Suprapubic skin (tissue), 4 donors: ENCODE data around the gene MAP2K3. TPM values are rescaled to one million over a fixed set of nuclear protein-coding genes. Genes with fewer than 3 reads are reported as not detected.
A peak's percentile ranks its signal among the peaks of the same experiment; 100 is the strongest.

Experiments used
- DNase-seq, 2 donors: peaks; one replicate each; pipeline ENCODE4 v3.0.0-alpha.2; 2019; ENCODE audit warnings: low spot score in 2 of 2
- H3K27ac ChIP-seq: fragments of 200-600 bp; sonication (generic); one replicate; pipeline ENCODE4 v1.5.1; 2019
- H3K27me3 ChIP-seq: fragments of 200-600 bp; sonication (generic); one replicate; pipeline ENCODE4 v1.5.1; 2019
- H3K36me3 ChIP-seq: fragments of 200-600 bp; sonication (generic); one replicate; pipeline ENCODE4 v1.5.1; 2019
- H3K4me1 ChIP-seq: fragments of 200-600 bp; sonication (generic); one replicate; pipeline ENCODE4 v1.5.1; 2019
- H3K4me3 ChIP-seq: fragments of 200-600 bp; sonication (generic); one replicate; pipeline ENCODE4 v1.5.1; 2019; ENCODE audit warnings: mild to moderate bottlenecking
- H3K9me3 ChIP-seq: fragments of 200-600 bp; sonication (generic); one replicate; pipeline ENCODE4 v1.5.1; 2019
- EP300 ChIP-seq: sonication (generic); formaldehyde crosslinking; IDR thresholded peaks from one replicate; pipeline ENCODE4 v1.6.1; 2017; ENCODE audit warnings: antibody characterized with exemption
- POLR2A ChIP-seq, 2 donors: fragments of 450-650 bp; IDR thresholded peaks; one replicate each; pipeline ENCODE4 v1.6.1; 2017; ENCODE audit warnings: antibody characterized with exemption in 2 of 2, mild to moderate bottlenecking in 2 of 2, moderate library complexity in 2 of 2
- POLR2AphosphoS5 ChIP-seq, 3 donors: sonication (generic); formaldehyde crosslinking; IDR thresholded peaks; one replicate each; pipeline ENCODE4 v1.6.1; 2017; ENCODE audit warnings: antibody characterized with exemption in 3 of 3
- WGBS: methylation state at CpG from one replicate; pipeline ENCODE4 v1.1.5; 2018; 5-methylcytosine and 5-hydroxymethylcytosine counted together
- total RNA-seq, 4 donors: library from RNA; depleted of rRNA; stranded (reverse); fragments of >200 nt; gene quantifications; one replicate each; pipeline ENCODE4 v1.1.0, GENCODE V29; 2016
- TF ChIP-seq, protein P1 (sequence below), 2 donors: fragments of 200-600 bp in 1 of 2; fragments of 450-650 bp in 1 of 2; sonication (generic) in 1 of 2; IDR thresholded peaks; one replicate each; pipeline ENCODE4 v1.5.1; 2016 to 2019; ENCODE audit warnings: antibody characterized with exemption in 2 of 2, mild to moderate bottlenecking in 1 of 2, moderate library complexity in 1 of 2

MAP2K3 gene
- 10 to 100 TPM; 54.5 to 97.4 (median 72.9) TPM for total RNA-seq

DNA sequence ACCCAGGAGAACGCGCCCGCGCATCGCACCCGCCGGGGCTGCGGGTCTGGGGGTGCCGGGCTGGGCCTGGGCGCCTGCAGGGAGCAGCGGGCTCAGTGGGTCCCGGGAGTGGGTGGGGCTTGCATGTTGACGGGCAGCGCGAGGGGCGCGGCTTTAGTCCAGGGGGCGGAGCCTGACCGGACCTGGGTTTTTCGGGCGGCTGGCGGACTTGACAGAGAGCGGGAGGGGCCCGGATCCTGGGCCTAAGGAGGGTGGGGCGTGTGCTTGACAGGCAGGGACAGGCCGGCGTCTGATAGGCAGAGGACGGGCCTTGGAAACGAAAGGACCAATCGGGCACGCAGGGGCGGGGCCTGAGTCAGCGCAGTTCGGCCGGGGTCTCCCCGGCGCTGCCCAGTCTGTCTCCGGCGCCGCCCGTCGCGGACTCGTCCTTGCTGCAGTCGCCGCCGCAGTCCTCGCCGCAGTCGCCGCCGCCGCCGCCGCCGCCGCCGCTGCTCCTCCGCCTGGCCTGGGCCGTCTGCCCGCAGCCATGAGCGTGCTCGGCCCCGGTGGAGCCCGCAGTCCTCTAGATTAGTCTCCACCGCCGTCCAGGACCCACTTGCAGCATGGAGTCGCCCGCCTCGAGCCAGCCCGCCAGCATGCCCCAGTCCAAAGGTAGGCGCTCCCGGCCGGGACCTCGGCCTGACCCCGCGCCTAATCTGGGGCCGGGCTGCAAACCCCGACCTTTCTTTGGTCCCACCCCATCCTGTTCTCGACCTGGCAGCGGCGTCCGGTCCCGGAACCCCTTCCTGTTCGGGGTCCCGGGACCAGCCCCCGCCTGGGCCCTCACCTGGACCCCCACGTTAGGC lies at the start of gene MAP2K3:
Gene MAP2K3, plus strand, starts transcription at position 393 of the 845 bp plus-strand sequence. Its CDS starts 210 bp downstream, at position 603.
- peaks cover 58% of the 10 kb centered on the region for H3K4me1 ChIP-seq
- peak within 1 kb of the TSS; percentile 94 for H3K4me3 ChIP-seq
- DNase-seq: peak; percentile 100
- H3K27ac ChIP-seq: peak within 1 kb of the TSS; percentile 96
- H3K27me3 ChIP-seq: no peaks in the 10 kb centered on the region
- no peaks in the 10 kb centered on the region for H3K9me3 ChIP-seq
- H3K36me3 ChIP-seq: no peaks in the 10 kb centered on the region
- under 1% methylated on average over 28 of the region's 88 CpGs for WGBS
- TF ChIP-seq POLR2A (IDR thresholded peaks at IDR 0.05): peak; percentile 70 to 91
- TF ChIP-seq, protein P1, sequence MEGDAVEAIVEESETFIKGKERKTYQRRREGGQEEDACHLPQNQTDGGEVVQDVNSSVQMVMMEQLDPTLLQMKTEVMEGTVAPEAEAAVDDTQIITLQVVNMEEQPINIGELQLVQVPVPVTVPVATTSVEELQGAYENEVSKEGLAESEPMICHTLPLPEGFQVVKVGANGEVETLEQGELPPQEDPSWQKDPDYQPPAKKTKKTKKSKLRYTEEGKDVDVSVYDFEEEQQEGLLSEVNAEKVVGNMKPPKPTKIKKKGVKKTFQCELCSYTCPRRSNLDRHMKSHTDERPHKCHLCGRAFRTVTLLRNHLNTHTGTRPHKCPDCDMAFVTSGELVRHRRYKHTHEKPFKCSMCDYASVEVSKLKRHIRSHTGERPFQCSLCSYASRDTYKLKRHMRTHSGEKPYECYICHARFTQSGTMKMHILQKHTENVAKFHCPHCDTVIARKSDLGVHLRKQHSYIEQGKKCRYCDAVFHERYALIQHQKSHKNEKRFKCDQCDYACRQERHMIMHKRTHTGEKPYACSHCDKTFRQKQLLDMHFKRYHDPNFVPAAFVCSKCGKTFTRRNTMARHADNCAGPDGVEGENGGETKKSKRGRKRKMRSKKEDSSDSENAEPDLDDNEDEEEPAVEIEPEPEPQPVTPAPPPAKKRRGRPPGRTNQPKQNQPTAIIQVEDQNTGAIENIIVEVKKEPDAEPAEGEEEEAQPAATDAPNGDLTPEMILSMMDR (IDR thresholded peaks at IDR 0.05): no peak

- Histone ChIP-seq H3K27me3 (no peaks in the 10 kb centered on the region), H3K36me3 (no peaks in the 10 kb centered on the region), H3K4me3 (no peak overlapping the region), H3K4me1 (peaks cover 14% of the 10 kb centered on the region), H3K27ac (no peak overlapping the region), H3K9me3 (no peaks in the 10 kb centered on the region)
- 84% methylated on average over 1 of the region's 1 CpG for WGBS
- TF ChIP-seq, protein P1 (IDR thresholded peaks at IDR 0.05): no peak
- TF ChIP-seq EP300 (no peak), POLR2A (IDR thresholded peaks at IDR 0.05) (no peak), POLR2AphosphoS5 (IDR thresholded peaks at IDR 0.05) (no peak)
- no peak for DNase-seq
Observed at GRCh38 chr17:21235921-21236320, 48.6 kb upstream of the MAP2K3 start.

- no peak for TF ChIP-seq POLR2AphosphoS5 (IDR thresholded peaks at IDR 0.05)
- TF ChIP-seq, protein P1 (IDR thresholded peaks at IDR 0.05): peak in 1 of 2 donors; percentile 37
- no peaks in the 10 kb centered on the region for H3K27me3 ChIP-seq
Observed at GRCh38 chr17:21239680-21240368, 44.7 kb upstream of the MAP2K3 start.

GRCh38 chr17:21240369-21241055 lies 44.0 kb upstream of the MAP2K3 start:
- Histone ChIP-seq H3K36me3 (peaks cover 22% of the 10 kb centered on the region), H3K4me3 (no peak overlapping the region), H3K27ac (no peak overlapping the region), H3K4me1 (peaks cover 12% of the 10 kb centered on the region), H3K9me3 (no peaks in the 10 kb centered on the region), H3K27me3 (no peaks in the 10 kb centered on the region)
- 80% methylated on average over 6 of the region's 25 CpGs for WGBS
- DNase-seq: no peak
- TF ChIP-seq POLR2A (IDR thresholded peaks at IDR 0.05): no peak
- no peak for TF ChIP-seq POLR2AphosphoS5 (IDR thresholded peaks at IDR 0.05)
- TF ChIP-seq, protein P1 (IDR thresholded peaks at IDR 0.05): no peak
- TF ChIP-seq EP300: no peak

More at GRCh38 chr17:21239680-21240368, 44.7 kb upstream of the MAP2K3 start:
- Histone ChIP-seq H3K27ac (no peak overlapping the region), H3K36me3 (peaks cover 22% of the 10 kb centered on the region), H3K9me3 (no peaks in the 10 kb centered on the region), H3K4me3 (no peak overlapping the region), H3K4me1 (peaks cover 12% of the 10 kb centered on the region)
- DNase-seq: no peak
- WGBS: 76% methylated on average over 12 of the region's 12 CpGs
